HG03571 (cell line): ENCODE results near the gene PAGE5.

Source experiments
- ATAC-seq: cut with Tn5 transposase; IDR thresholded peaks from one replicate; pipeline ENCODE4 v1.9.1; 2021; ENCODE audit not compliant: unreplicated experiment

The PAGE5 gene, protein sequence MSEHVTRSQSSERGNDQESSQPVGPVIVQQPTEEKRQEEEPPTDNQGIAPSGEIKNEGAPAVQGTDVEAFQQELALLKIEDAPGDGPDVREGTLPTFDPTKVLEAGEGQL

DNA sequence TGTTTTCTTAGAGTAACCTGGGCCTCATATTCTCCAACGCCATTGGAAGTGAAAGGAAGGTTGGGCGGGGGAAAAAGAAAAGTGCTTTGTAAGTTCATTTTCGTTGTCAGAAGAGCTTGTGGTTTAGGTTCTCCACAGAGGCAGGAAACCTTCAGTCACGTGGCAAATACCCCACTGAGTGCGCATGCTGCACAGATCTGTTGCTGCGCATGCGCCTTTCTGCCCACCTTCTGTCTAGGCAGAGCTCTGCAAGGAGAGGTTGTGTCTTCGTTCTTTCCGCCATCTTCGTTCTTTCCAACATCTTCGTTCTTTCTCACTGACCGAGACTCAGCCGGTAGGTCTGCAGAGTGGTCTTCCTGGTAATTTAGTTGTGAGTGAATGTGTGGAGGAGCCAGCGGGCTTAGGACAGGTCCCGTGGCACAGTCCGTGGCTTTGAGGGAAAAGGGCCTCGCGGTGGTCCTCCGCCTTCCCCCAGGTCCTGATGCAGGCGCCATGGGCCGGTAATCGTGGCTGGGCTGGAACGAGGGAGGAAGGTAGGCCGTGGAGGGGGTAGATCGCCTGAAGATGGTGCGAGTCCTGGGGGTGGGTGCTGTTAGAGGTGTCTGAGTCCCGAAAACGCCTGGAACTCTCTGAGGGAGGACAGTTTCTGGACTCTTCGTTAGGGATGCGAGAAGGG is at the start of gene PAGE5:
TSS of gene PAGE5 (plus strand) at position 228 of the 676 bp plus-strand sequence. CDS start 1,037 bp downstream, outside the sequence.
- ATAC-seq = no peak

DNA sequence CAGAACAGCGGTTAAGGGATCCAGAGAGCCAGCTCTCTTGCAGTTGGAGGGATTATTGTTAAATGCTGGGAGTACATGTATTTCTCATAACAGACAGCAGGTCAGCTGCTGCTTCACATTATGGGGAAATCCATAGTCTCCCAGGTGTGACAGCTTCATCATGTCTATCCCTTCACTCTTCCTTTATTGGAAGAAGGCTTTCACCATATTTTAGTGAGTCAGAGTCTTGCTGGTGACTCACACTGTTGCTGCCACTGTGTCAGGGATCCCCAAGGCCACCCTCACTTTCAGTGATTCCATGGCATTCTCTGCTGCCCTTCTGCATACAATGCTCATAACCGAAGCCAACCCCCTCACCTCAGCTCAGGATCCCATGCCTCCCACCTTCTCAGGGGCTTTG is 32.9 kb upstream of the PAGE5 start:
- no peak for ATAC-seq

DNA sequence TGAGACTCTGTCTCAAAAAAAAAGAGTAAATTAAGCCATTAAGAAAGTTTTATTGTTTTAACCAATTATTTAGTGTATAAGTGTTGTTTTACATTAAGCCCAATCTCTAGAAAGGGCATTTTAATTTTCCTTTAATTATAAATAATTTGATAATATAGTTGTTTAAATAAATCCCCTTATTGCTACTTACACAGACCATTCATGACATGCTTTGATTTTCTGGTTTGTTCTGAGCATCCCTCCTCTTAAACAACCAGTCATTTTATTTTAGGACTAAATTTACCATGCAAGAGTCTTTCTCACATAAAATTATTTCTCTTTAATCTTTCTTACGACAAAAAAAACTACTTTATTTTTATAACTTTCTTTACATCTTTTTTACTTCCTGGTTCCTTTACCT is 23.5 kb upstream of the PAGE5 start:
- no peak for ATAC-seq

DNA sequence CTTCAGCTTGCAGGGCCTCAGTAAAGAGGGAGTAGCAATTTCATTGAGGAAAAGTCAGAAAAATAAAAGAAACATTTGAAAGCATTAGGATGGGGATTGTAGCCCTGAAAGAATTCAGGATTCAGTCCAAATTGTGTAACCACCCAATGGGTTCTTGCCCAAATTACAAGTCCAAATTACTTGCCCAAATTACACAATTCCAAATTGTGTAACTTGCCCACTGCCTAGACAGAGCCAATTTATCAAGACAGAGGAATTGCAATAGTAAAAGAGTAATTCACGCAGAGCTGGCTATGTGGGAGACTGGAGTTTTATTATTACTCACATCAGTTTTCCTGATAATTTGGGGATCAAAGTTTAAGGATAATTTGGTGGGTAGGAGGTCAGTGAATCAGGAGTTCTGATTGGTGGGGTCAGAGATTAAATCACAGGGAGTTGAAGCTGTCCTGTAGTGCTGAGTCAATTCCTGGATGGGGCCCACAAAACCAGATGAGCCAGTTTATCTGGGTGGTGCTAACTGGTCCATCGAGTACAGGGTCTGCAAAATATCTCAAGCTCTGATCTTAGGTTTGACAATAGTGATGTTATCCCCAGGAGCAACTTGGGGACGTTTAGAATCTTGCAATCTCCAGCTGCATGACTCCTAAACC is 18.1 kb upstream of the PAGE5 start:
- ATAC-seq = no peak

DNA sequence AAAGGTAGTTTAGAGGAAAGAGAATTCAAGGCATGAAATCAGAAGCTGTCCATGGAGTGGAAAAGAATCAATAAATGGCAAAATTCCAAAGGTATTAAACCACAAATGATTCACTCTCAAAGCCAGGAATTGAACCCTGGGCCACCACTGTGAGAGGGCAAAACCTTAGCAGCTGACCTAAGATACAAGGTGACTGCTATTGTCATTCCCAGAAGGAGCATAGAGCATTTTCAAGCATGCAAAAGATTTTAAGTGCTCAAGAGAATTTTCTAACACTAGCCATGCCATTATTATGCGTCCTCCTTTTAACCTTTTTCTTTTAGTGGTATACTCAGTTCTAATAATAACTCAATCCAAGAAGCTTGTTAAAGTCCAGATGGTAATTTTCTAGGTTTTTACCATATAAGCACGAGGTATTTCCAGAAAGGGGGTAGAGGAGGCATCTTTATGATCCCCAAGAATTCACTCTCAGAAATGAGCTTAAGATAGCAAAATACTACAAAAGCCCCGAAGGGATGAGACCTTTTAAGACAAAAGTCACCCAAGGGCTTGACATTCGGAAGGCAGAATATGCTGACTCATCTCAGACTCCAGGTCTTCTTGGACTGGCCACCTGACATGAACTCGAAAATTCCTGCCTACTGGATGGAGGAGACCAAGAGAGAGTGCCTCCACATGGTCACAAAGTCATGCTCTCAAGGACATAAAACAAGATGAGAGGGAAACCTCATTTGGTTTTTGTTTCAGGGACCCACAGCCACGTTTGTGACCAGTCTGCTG is 13.8 kb upstream of the PAGE5 start:
- no peak for ATAC-seq

DNA sequence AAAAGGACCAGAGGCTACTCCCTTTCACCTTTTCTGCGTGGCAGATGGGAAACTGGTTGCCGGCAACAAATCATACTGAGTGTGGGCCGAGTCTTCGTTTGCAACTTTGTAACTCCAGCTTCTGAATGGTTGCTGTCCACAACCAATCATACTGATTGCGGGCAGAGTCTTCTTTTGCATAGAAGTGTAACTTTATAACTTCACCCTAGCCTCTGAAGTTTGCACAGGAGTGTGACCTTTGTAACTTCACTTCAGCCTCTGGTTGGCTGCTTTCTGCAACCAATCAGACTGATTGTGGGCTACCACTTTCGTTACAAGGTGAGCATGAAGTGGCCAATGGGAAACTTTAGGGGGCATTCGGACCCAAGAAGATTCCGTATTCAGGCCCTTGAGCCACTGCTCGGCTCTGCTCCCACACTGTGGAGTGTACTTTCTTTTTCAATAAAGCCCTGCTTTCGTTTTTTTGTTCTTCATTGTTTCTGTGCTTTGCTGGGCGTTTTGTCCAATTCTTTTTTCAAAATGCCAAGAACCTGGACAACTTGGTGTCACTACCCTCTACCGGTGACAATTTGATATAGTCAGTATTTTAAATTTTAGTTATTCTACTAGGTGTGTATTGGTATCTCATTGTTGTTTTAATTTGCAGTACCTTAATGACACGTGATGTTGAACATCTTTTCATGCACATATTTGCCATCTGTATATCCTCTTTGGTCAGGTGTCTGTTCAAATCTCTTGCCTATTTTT is 9.0 kb upstream of the PAGE5 start:
- ATAC-seq = no peak

DNA sequence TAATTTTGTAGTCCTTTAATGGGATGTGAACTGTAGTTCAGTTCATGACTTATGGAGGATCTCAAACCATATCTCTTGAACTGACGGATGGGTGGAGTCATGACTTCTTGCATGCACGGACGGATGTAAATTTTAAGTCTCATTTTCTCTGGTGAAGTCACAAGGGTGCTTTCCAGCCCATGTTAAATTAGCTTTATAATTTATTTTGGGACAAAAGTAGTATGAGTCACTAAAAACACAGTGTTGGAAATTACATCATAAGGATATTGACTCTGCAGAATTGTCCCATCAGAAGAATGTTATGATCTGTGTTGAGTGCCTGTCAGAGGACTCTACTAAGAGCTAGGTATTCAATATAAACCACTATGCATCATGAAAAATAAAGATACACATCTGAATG is 6.8 kb upstream of the PAGE5 start:
- ATAC-seq = no peak

DNA sequence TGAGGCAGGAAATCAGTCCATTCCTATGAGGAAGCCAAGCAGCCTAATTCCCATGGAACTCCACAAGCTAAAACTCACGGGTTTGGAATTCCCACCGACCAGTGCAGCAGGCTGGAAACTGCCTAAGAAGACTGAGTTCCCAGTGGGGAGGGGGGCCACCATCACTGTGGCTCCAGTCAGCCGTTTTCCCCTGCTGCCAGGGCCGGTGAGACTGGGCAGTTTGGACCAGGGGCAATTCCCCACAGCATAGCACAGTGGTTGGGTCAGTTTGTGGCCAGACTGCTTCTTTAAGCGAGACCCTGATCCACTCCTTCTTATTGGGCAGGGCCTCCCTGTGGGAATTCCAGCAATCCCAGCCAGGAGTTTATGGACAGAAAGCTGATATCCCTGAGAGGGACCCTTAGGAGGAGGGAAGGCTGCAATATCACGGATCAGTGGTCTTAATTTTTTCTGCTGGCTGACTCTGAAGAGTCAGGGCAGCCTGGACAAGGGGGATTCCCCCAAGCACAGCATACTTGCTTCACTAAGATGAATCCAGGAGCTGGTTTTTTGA is 20.7 kb downstream of the PAGE5 start:
- no peak for ATAC-seq

DNA sequence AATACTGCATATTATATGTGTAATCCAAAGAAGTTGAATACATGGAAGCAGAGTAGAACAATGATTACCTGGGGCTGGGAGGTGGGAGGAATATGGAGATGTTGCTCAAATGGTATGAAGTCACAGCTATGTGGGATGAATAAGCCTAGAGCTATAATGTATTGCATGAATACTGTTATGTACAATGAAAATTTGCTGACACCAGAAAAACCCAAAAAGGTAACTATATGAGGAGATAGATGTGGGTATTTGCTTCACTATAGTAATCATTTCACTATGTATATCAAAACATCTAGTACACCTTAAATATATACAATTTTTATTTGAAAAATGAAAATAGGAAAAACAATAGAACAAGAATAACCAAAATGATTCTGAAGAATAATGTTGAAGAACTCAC is 33.4 kb downstream of the PAGE5 start:
- no peak for ATAC-seq

DNA sequence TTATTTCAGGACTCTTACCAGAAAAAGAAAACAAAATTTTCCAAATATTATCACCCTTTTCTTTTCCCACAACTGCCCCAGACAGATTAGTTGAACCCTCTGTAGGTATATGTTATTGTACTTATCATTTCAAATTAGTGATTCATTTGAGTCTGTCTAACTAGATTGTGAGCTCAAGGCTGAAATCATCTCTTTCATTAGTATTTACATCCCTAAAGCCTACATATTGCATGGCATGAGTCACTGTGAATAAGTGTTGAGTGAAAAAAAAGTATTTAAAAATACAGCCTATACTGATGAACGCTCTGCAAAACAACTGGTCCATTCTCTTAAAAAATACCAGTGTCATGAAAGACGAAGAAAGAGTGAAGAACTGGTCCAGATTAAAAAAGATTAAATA is 40.7 kb downstream of the PAGE5 start:
- no peak for ATAC-seq

DNA sequence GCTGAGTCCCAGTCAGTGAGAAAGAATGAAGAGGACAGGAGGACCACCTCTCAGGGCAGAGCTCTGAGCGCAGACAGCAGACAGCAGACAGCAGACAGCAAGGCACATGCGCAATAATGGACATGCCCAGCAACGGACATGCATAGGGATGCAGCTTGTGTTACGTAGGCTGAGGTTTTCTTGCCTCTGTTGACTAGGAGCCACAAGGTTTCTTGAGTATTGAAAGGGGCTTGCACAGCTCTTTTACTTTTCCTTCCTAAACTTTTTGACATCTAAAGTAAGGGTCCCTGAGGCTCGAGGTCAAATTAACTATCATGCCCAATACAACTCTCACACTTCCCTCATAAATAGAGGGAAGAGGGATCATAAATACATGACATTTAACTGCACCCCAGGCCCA is 44.7 kb downstream of the PAGE5 start, which contains the start of gene PAGE3:
TSS of gene PAGE3 (minus strand) at position 101 of the 400 bp plus-strand sequence. CDS start 1,013 bp downstream, outside the sequence.
- ATAC-seq = no peak
